Suprapubic skin (tissue), 3 donors: ENCODE data around the gene PCAT7.

Source experiments
- CTCF ChIP-seq, 2 donors: fragments of 200-600 bp in 1 of 2; fragments of 450-650 bp in 1 of 2; sonication (generic) in 1 of 2; IDR thresholded peaks; one replicate each; pipeline ENCODE4 v1.5.1; 2016 to 2019; ENCODE audit warnings: antibody characterized with exemption in 2 of 2, mild to moderate bottlenecking in 1 of 2, moderate library complexity in 1 of 2
- POLR2AphosphoS5 ChIP-seq, 3 donors: sonication (generic); formaldehyde crosslinking; IDR thresholded peaks; one replicate each; pipeline ENCODE4 v1.6.1; 2017; ENCODE audit warnings: antibody characterized with exemption in 3 of 3

GRCh38 chr9:94566550-94566949, 11.7 kb downstream of the PCAT7 start:
- no peak for TF ChIP-seq CTCF (IDR thresholded peaks at IDR 0.05)
- no peak for TF ChIP-seq POLR2AphosphoS5 (IDR thresholded peaks at IDR 0.05)
